ENCODE data around the gene RTP2.

Gene RTP2, protein sequence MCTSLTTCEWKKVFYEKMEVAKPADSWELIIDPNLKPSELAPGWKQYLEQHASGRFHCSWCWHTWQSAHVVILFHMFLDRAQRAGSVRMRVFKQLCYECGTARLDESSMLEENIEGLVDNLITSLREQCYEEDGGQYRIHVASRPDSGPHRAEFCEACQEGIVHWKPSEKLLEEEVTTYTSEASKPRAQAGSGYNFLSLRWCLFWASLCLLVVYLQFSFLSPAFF

GRCh38 chr3:187702507-187703033 is at the start of gene RTP2:
Gene RTP2 (minus strand): TSS chr3:187702557. CDS start chr3:187702128, 429 bp downstream.
- DNase-seq: no peak

DNA sequence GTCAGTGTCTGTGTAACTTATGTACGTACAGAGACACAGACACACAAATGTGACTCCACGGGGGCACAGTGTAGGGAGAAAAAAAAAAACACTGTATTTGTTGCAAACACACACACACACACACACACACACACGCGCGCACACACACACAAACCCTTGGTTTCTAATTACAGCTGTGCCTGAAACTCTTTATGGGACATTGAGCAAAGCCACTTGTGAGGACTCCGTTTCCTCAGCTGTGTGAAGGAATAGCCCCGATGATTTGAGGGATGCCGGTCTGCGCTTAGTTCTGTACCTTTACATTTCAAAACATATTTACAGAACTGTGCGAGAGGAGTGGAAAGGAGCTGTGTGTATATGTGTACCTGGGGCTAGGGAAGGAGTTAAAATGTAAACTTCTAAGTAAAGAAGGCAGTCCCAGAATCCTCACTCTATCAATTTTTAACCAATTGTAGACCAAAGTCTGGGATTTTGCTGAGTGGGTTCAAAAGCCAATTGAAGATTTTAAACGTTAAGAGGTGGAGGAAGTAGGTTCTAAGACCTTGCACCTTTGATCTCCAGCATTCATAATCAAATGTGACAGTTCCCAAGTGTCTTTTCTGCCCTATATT is 48.3 kb upstream of the RTP2 start:
- peak; percentile 46 for DNase-seq

DNA sequence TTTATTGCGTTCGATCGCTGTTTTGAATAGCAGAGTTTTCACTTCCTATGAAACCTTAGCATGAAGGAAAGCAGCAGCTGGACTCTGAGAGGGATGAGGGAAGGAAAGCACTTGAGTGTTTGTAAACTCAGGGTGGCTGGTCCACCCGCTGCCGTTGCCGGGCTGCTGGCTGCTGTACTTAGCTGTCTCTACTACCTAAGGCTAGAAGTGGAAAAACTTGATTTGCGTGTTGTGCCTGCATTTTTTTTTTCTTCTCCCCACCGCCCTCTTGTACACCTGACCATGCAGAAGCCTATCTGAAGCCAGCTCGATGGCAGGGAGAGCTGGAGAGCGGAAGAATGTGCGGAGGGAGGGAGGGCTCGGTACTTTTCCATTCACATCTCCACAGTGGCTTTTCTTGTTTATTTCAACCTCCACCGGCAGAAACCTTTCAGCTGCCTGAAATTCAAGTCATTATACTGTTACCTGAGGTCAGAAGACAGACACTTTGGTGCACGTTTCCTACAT is 47.7 kb upstream of the RTP2 start:
- no peak for DNase-seq

- peak; percentile 84 for DNase-seq
Measured at GRCh38 chr3:187748050-187748481, 45.7 kb upstream of the RTP2 start.

- no peak for DNase-seq
Measured at GRCh38 chr3:187747506-187747905, 45.1 kb upstream of the RTP2 start.

GRCh38 chr3:187746442-187747281 is 44.3 kb upstream of the RTP2 start:
- DNase-seq: peak; percentile 29

DNA sequence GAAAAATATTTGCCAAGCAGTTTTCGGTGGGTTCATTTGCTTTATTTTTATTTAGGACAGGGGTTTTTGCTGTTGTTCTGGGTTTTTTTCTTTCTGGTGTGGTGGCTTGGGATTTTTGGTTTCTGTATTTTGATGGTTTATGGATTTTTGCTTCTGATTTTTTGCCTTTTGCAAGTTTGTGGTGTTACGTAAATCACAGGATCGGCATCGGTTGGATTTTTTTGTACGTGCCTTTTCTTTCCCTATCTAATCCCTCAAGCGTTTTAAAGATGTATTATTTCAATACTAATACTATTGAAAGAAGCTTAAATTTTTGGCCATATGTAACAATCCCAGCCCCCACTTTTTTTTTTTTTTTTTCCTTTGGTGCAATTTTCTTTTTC is 43.7 kb upstream of the RTP2 start:
- DNase-seq: no peak

GRCh38 chr3:187745201-187746058 is 43.1 kb upstream of the RTP2 start, which contains the start of gene BCL6:
Gene BCL6 (minus strand): TSS chr3:187745468. CDS start chr3:187733693, 11,775 bp downstream.
- DNase-seq: peak; percentile 98

- DNase-seq: peak; percentile 88
Measured at GRCh38 chr3:187744169-187745151, 42.1 kb upstream of the RTP2 start.

- peak; percentile 80 for DNase-seq
Measured at GRCh38 chr3:187743195-187744141, 41.1 kb upstream of the RTP2 start.

- no peak for DNase-seq
Measured at GRCh38 chr3:187742351-187743171, 40.2 kb upstream of the RTP2 start.

GRCh38 chr3:187741403-187742350 is 39.3 kb upstream of the RTP2 start:
- peak; percentile 68 for DNase-seq

- DNase-seq: peak; percentile 93
Measured at GRCh38 chr3:187740421-187741399, 38.4 kb upstream of the RTP2 start.

DNA sequence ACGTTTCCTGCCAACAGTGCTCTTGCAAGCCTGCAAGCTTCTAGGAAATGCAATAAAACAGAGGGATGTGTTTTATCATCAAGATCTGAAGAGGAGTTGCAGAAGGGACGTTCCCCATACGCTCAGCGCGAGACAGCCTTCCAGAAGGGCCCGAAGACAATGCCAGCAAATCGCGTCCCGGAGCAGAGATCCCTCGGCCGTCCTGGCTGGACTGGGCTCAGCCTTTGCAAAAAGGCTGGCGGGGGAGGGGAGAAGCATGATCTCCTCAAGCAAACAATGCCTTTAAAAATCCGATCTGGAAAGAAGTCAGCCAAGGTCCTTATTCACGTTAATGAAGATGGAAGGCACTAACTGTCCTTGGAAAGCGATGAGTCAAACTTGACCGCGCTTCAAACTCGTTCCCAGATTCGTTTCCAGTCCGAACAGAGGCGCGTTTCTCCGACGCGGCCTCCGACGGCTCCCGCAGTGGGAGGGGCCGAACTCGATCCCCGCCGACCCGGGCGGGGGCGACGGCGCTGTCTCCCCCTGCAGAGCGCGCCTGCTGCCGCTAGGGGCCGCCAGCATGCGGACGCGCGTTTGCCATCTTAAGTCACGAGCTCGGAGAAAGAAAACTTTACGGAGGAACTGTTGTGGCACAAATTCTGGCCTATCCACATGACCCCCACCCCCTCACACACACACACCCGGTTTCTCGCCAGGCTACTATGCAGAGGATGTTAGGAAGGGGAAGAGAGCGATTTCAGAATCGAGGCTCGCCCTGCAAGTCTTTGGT is 37.4 kb upstream of the RTP2 start:
- DNase-seq: peak; percentile 99

DNA sequence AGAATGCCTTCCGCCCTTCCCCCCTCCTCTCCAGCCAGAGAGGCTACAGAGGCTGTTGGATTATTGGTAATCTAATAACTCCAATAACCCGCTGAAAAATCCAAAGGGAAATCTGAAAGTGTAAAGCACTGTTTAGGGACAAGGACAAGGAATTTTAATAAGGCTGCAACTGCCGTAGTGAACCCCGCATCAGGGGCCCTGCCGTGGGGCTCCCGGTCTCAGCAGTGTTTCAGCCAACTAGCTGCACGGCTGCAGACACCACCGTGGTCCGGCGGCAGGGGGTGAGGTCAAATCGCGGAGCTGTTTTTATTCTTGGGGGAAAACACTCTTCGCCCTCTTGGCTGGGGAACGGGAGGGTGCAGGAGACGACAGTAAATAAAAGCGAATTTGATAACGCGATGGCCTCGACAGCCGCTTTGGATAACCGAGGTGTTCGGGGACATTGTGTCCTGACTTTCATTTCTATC is 36.8 kb upstream of the RTP2 start:
- peak; percentile 92 for DNase-seq

Measured in retina (tissue), 1 donor.